ENCODE results near the gene GLT8D2. TPM values are rescaled to one million over a fixed set of nuclear protein-coding genes. Genes with fewer than 3 reads are reported as not detected.

Gene GLT8D2
- 75.0 TPM for polyA plus RNA-seq (2013, experiment 1 of 2)
- 77.1 TPM for polyA plus RNA-seq (2013, experiment 2 of 2)

GRCh38 chr12:104049903-104050356 is at the start of gene GLT8D2:
TSS of gene GLT8D2 (minus strand) at chr12:104050187. CDS start at chr12:104019648, 30,539 bp downstream.
- Histone ChIP-seq H3K18ac (ENCODE audit: low read depth in 1 of 2, low read length in 2 of 2) (peak within 1 kb of the TSS; percentile 88 to 96), H2BK120ac (ENCODE audit: low read depth, low read length) (no peak within 1 kb of the TSS), H3K27me3 (ENCODE audit: control insufficient read depth in 1 of 2, insufficient read depth in 1 of 2, low read length in 2 of 2) (peaks cover 0 to 6% of the 10 kb centered on the region in 2 experiments), H2AK5ac (ENCODE audit: low read length, severe bottlenecking) (no peak within 1 kb of the TSS), H3K4ac (ENCODE audit: low read depth in 1 of 2, low read length in 2 of 2) (peak within 1 kb of the TSS in 1 of 2 experiments; percentile 58), H2BK5ac (ENCODE audit: low read depth, low read length, poor library complexity, severe bottlenecking) (peak within 1 kb of the TSS; percentile 74), H3K27ac (ENCODE audit: low read length, poor library complexity, severe bottlenecking) (peak within 1 kb of the TSS; percentile 96), H3K4me3 (ENCODE audit: insufficient read depth in 1 of 2, low read depth in 1 of 2, low read length in 2 of 2) (peak within 1 kb of the TSS; percentile 58 to 87), H2BK12ac (ENCODE audit: low read length in 2 of 2) (peak within 1 kb of the TSS; percentile 24 to 63), H3K9me3 (ENCODE audit: control insufficient read depth, low read length) (no peaks in the 10 kb centered on the region), H3K79me1 (replicated peaks; ENCODE audit: low read length, poor library complexity, severe bottlenecking) (peaks cover 13% of the 10 kb centered on the region), H2AFZ (ENCODE audit: low read depth, low read length) (no peak within 1 kb of the TSS), H2BK15ac (ENCODE audit: low read depth, poor library complexity, severe bottlenecking) (peak within 1 kb of the TSS; percentile 23), H3K36me3 (ENCODE audit: control insufficient read depth in 1 of 2, insufficient read depth in 2 of 2, low read depth in 1 of 2, low read length in 2 of 2) (no peaks in the 10 kb centered on the region), H3K4me2 (ENCODE audit: low read length, poor library complexity, severe bottlenecking) (peak within 1 kb of the TSS; percentile 93), H3K9ac (ENCODE audit: low read length) (peak within 1 kb of the TSS; percentile 91), H3K23ac (ENCODE audit: low read length in 2 of 2) (peak within 1 kb of the TSS in 1 of 2 experiments; percentile 85), H3K4me1 (ENCODE audit: control insufficient read depth, insufficient read depth, low read depth, low read length) (peaks cover 4% of the 10 kb centered on the region), H3K14ac (ENCODE audit: low read length in 2 of 2) (no peak within 1 kb of the TSS), H4K91ac (ENCODE audit: low read length) (peak within 1 kb of the TSS; percentile 46), H4K8ac (ENCODE audit: low read length) (peak within 1 kb of the TSS; percentile 76)
- under 1% methylated on average over 24 of the region's 24 CpGs for WGBS
- peak; percentile 86 for DNase-seq

- no peak overlapping the region for H2BK15ac ChIP-seq (ENCODE audit: low read depth, poor library complexity, severe bottlenecking)
- no peak overlapping the region for H3K18ac ChIP-seq (ENCODE audit: low read depth in 1 of 2, low read length in 2 of 2)
- H3K4me1 ChIP-seq (ENCODE audit: control insufficient read depth, insufficient read depth, low read depth, low read length): no peaks in the 10 kb centered on the region
- no peak overlapping the region for H2BK120ac ChIP-seq (ENCODE audit: low read depth, low read length)
- no peak overlapping the region for H3K4me3 ChIP-seq (ENCODE audit: insufficient read depth in 1 of 2, low read depth in 1 of 2, low read length in 2 of 2)
- no peak overlapping the region for H2BK12ac ChIP-seq (ENCODE audit: low read length in 2 of 2)
- no peak overlapping the region for H2BK5ac ChIP-seq (ENCODE audit: low read depth, low read length, poor library complexity, severe bottlenecking)
- no peaks in the 10 kb centered on the region for H3K9me3 ChIP-seq (ENCODE audit: control insufficient read depth, low read length)
- H3K4me2 ChIP-seq (ENCODE audit: low read length, poor library complexity, severe bottlenecking): no peak overlapping the region
- no peak overlapping the region for H4K91ac ChIP-seq (ENCODE audit: low read length)
- H3K27ac ChIP-seq (ENCODE audit: low read length, poor library complexity, severe bottlenecking): no peak overlapping the region
- 100% methylated on average over 1 of the region's 2 CpGs for WGBS
- no peak for DNase-seq
- no peak overlapping the region for H3K9ac ChIP-seq (ENCODE audit: low read length)
- peaks cover 18 to 98% of the 10 kb centered on the region in 2 experiments for H3K36me3 ChIP-seq (ENCODE audit: control insufficient read depth in 1 of 2, insufficient read depth in 2 of 2, low read depth in 1 of 2, low read length in 2 of 2)
- H4K8ac ChIP-seq (ENCODE audit: low read length): no peak overlapping the region
- peaks cover 2% of the 10 kb centered on the region for H3K79me1 ChIP-seq (replicated peaks; ENCODE audit: low read length, poor library complexity, severe bottlenecking)
- no peak overlapping the region for H2AFZ ChIP-seq (ENCODE audit: low read depth, low read length)
- H3K4ac ChIP-seq (ENCODE audit: low read depth in 1 of 2, low read length in 2 of 2): no peak overlapping the region
- no peak overlapping the region for H2AK5ac ChIP-seq (ENCODE audit: low read length, severe bottlenecking)
- no peak overlapping the region for H3K14ac ChIP-seq (ENCODE audit: low read length in 2 of 2)
- H3K23ac ChIP-seq (ENCODE audit: low read length in 2 of 2): no peak overlapping the region
- no peaks in the 10 kb centered on the region for H3K27me3 ChIP-seq (ENCODE audit: control insufficient read depth in 1 of 2, insufficient read depth in 1 of 2, low read length in 2 of 2)
Measured at GRCh38 chr12:104097954-104098353, 48.0 kb upstream of the GLT8D2 start.

GRCh38 chr12:104095289-104095688 is 45.3 kb upstream of the GLT8D2 start:
- no peak overlapping the region for H3K4me3 ChIP-seq (ENCODE audit: insufficient read depth in 1 of 2, low read depth in 1 of 2, low read length in 2 of 2)
- no peak overlapping the region for H3K14ac ChIP-seq (ENCODE audit: low read length in 2 of 2)
- H2AK5ac ChIP-seq (ENCODE audit: low read length, severe bottlenecking): no peak overlapping the region
- no peak overlapping the region for H3K4me2 ChIP-seq (ENCODE audit: low read length, poor library complexity, severe bottlenecking)
- H3K36me3 ChIP-seq (ENCODE audit: control insufficient read depth in 1 of 2, insufficient read depth in 2 of 2, low read depth in 1 of 2, low read length in 2 of 2): peaks cover 16 to 91% of the 10 kb centered on the region in 2 experiments
- no peak overlapping the region for H2AFZ ChIP-seq (ENCODE audit: low read depth, low read length)
- H2BK15ac ChIP-seq (ENCODE audit: low read depth, poor library complexity, severe bottlenecking): no peak overlapping the region
- no peak overlapping the region for H4K91ac ChIP-seq (ENCODE audit: low read length)
- no peak overlapping the region for H3K23ac ChIP-seq (ENCODE audit: low read length in 2 of 2)
- H3K27me3 ChIP-seq (ENCODE audit: control insufficient read depth in 1 of 2, insufficient read depth in 1 of 2, low read length in 2 of 2): no peaks in the 10 kb centered on the region
- H3K27ac ChIP-seq (ENCODE audit: low read length, poor library complexity, severe bottlenecking): no peak overlapping the region
- no peak overlapping the region for H3K18ac ChIP-seq (ENCODE audit: low read depth in 1 of 2, low read length in 2 of 2)
- DNase-seq: no peak
- no peak overlapping the region for H3K9ac ChIP-seq (ENCODE audit: low read length)
- WGBS: no CpG with 5 or more reads among the region's 1 CpG
- H3K9me3 ChIP-seq (ENCODE audit: control insufficient read depth, low read length): no peaks in the 10 kb centered on the region
- H2BK120ac ChIP-seq (ENCODE audit: low read depth, low read length): no peak overlapping the region
- no peak overlapping the region for H2BK12ac ChIP-seq (ENCODE audit: low read length in 2 of 2)
- no peak overlapping the region for H2BK5ac ChIP-seq (ENCODE audit: low read depth, low read length, poor library complexity, severe bottlenecking)
- H4K8ac ChIP-seq (ENCODE audit: low read length): no peak overlapping the region
- H3K79me1 ChIP-seq (replicated peaks; ENCODE audit: low read length, poor library complexity, severe bottlenecking): peaks cover 2% of the 10 kb centered on the region
- no peak overlapping the region for H3K4ac ChIP-seq (ENCODE audit: low read depth in 1 of 2, low read length in 2 of 2)
- H3K4me1 ChIP-seq (ENCODE audit: control insufficient read depth, insufficient read depth, low read depth, low read length): no peaks in the 10 kb centered on the region

GRCh38 chr12:104094284-104094683 is 44.3 kb upstream of the GLT8D2 start:
- Histone ChIP-seq H2BK15ac (ENCODE audit: low read depth, poor library complexity, severe bottlenecking) (no peak overlapping the region), H3K4me2 (ENCODE audit: low read length, poor library complexity, severe bottlenecking) (no peak overlapping the region), H2BK120ac (ENCODE audit: low read depth, low read length) (no peak overlapping the region), H3K79me1 (replicated peaks; ENCODE audit: low read length, poor library complexity, severe bottlenecking) (peaks cover 2% of the 10 kb centered on the region), H2AFZ (ENCODE audit: low read depth, low read length) (no peak overlapping the region), H3K4me3 (ENCODE audit: insufficient read depth in 1 of 2, low read depth in 1 of 2, low read length in 2 of 2) (no peak overlapping the region), H3K18ac (ENCODE audit: low read depth in 1 of 2, low read length in 2 of 2) (no peak overlapping the region), H3K36me3 (ENCODE audit: control insufficient read depth in 1 of 2, insufficient read depth in 2 of 2, low read depth in 1 of 2, low read length in 2 of 2) (peaks cover 10 to 91% of the 10 kb centered on the region in 2 experiments), H3K23ac (ENCODE audit: low read length in 2 of 2) (no peak overlapping the region), H2BK12ac (ENCODE audit: low read length in 2 of 2) (no peak overlapping the region), H2AK5ac (ENCODE audit: low read length, severe bottlenecking) (no peak overlapping the region), H2BK5ac (ENCODE audit: low read depth, low read length, poor library complexity, severe bottlenecking) (no peak overlapping the region), H3K14ac (ENCODE audit: low read length in 2 of 2) (no peak overlapping the region), H3K4ac (ENCODE audit: low read depth in 1 of 2, low read length in 2 of 2) (no peak overlapping the region), H3K27ac (ENCODE audit: low read length, poor library complexity, severe bottlenecking) (no peak overlapping the region), H4K91ac (ENCODE audit: low read length) (no peak overlapping the region), H3K4me1 (ENCODE audit: control insufficient read depth, insufficient read depth, low read depth, low read length) (no peaks in the 10 kb centered on the region), H3K27me3 (ENCODE audit: control insufficient read depth in 1 of 2, insufficient read depth in 1 of 2, low read length in 2 of 2) (no peaks in the 10 kb centered on the region), H3K9ac (ENCODE audit: low read length) (no peak overlapping the region), H3K9me3 (ENCODE audit: control insufficient read depth, low read length) (no peaks in the 10 kb centered on the region), H4K8ac (ENCODE audit: low read length) (no peak overlapping the region)
- WGBS: no CpG with 5 or more reads among the region's 3 CpGs
- peak; percentile 49 for DNase-seq
